Effector CD8-positive, alpha-beta T cell (primary cell): ENCODE data around the gene C1orf35.

Experiments used
- DNase-seq: peaks from one replicate; lab custom pipeline; 2025; lab: John Stamatoyannopoulos, UW

C1orf35 gene

DNA sequence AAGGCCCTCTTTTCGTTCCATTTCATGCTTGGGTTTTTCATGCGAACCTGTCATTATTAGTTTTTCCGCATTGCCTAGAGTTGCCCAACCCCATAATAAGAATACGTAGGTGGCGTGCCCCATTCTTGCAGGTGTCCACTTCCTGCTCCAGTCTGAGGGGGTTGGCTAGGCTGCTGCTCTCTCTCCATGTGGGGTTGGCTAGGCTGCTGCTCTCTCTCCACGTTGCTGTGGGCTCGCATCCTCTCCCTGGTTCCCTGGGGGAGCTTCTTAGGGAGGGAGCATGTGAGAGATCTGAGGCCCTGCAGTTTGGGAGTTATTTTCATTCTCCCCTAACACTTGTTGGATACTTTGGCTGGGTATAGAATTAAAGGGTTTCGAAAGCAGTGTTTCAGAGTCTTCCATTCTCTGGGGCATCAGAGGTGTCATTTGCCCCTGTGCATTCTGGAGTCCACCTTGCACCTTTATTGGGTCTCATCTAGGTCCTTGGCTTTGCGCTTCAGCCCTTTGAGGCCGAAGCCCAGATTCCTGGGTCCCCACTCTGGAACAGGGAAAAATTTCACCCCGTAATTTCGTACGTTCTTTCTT, 8.6 kb downstream of the C1orf35 start:
- DNase-seq, result no peak

GRCh38 chr1:228093050-228093906, 9.8 kb downstream of the C1orf35 start:
- DNase-seq, result no peak

- no peak for DNase-seq
These were observed 10.6 kb downstream of the C1orf35 start for GRCh38 chr1:228092342-228093049.

- no peak for DNase-seq
These were observed 12.0 kb downstream of the C1orf35 start for GRCh38 chr1:228091084-228091483.

DNA sequence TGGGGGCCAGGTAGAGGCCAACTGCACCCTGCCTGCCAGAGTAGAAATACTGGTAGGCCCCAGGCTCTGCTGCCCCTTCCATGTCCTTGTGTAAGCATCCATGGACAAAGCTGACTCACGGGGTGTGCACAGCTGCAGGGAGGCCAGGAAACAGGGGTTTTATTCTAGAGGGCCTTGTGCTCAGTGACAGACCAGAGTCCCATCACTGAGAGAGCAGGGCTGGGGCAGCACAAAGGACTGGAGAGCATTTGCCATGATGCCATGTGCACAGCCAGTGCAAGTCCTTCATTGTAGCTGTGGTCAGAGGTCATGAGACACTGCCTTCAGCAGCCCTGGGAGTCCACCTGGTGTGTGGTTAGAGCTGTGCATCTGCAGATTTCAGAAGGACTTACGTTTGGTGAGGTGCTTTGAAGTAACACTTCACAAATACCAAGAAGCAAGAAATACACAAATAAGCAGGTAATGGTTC, 12.5 kb downstream of the C1orf35 start:
- DNase-seq, result no peak

DNA sequence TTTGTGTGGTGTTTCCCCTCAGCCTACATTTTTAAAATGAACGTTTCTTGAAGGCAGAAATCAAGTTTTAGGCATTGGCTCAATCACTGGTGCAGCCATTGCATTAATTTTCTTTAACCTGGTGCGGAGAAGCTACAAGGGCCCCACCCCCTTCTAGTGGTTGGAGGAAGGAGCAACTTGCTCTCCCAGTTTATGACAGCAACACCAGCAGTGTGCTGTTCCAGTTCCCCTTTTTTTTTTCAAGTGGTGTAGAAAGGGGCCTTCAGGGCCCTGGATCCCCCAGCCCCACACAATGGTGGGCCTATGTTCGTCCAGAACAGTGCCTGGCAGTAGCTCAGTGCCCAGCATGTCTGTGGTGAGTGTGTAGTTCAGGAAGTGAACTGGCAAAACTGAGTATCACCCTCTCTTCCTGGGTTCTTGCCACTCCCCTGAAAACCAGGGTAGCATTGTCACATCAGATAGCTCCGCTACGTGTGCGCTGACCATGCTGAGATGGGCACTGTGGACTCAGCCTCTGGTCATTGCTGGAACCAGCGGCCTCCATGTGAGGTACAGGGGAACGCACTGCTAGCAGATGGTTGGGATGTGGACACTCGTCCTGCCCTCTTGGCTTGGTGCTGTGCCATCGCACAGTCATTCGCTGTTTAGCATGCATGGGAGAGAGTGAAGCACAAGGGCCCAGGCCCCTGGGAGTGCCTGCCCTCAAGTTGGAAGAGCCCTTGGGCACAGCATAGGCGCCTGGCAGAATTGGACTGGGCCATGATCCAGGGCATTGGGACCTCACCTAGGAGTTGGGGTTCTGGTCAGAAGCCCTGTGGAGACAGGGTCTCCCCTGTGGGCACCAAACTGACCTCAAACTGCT, 13.4 kb downstream of the C1orf35 start:
- DNase-seq, result no peak

DNA sequence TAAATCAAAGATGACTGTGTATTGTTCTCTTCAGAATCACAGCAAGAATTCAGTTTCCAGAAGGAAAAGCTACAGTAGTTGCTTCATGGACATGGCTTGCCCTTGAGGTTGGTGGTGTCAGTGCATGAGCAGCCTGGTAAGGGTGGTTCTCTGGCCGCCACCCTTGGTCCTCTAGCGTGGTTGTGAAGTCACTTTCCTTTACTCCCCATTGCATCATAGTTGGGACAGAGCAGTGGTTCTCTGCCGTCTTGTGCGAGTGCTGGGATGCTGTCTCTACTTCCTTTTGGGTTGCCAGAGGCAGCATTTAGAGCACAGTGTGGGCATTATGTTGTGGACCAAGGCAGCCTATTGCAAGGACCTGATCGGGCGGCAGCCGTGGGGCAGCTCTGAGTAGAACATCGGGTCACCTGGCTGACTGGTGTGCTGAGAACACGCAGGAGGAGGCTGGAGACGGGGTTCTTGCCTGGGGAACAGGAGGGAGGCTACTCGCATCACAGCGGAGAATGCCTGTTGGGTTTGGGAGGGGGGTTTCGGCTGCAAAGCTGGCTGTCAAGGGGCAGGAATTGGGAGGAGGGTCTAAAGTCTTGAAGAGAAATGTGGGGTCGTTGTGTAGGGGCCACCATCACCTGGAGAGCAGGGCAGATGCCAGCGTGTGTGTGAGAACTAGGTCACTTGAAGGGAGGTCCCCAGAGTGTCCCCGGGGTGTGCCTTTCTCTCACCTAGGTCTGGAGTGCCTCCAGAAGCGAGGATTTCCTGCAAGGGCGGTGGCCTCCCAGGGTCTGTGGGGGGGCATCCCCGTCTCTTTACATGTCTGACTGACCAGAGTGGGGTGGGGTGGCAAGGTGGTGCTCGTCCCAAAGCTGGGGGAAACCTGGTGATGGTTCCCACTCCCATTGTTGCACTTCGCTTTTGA, 14.3 kb downstream of the C1orf35 start:
- no peak for DNase-seq

- no peak for DNase-seq
These were observed 15.3 kb downstream of the C1orf35 start for GRCh38 chr1:228087771-228088251.

DNA sequence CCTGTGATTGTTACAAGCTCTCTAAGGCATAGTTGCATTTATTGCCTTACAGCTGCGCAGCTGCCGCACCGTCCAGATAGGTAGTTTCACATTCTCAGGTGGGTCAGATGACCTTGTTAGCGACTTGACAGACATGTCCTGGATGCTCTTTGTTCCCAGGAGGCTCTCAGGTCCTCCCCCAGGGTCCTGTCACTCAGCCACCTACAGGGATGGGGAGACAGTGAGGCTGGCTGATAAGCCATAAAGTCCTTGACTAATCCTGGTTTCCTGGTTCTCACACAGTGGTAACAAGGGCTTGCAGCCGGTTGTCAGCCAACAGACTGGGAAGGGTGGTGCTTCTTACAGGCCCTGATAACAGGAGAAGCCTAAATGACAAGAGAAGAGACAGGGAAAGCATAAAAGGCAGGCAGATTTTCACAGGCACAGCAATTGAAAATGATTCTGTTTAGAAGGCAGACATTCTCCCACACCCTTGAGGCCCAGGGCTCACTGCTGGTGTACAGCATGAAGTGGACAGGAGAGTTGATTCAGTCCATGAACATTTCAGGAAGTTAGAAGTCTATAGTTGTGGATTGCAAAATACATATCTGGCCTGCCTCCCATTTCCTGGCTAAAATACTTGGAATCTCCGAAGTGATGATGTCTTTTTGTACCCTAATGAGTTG, 17.7 kb downstream of the C1orf35 start:
- no peak for DNase-seq

DNA sequence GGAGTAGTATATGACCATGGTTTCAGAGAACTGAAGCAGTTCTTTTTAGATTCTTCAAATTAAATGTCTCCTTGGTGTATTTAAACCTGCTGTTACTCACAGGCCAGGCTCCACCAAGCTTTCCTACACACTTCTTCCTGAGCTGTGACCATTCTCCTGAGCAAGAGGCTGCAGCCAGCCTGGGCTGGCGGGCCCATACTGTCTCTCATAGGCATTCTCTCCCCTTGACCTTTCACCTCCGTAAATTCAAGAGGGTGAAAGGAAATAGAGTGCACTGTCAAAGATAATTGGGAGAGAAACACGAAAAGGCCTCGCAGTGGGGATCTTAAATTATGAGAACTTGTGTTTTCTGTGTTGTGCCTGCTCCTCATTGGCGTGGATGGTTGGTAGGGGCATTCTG, 18.3 kb downstream of the C1orf35 start:
- no peak for DNase-seq

- no peak for DNase-seq
These were observed 18.8 kb downstream of the C1orf35 start for GRCh38 chr1:228084325-228084724.

DNA sequence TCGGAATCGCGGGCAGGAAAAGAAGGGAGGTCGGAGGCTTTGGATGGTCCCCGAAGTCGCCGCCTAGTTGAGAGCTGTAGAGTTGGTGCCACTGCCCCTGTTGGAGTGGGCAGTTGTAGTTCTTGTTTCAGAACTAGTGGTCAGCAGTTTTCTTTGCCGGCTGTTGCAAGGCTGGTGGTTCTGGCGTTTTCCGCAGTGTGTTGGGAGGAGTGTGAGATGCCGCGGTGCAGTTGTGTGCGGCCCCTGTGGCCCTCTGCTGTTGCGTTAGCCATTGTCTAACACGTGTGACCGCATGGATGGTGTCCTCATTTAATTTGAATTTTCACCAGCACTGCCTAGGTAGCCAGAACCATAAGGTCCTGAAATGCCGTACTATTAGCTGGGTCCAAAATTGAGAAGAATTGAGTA, 19.2 kb downstream of the C1orf35 start:
- no peak for DNase-seq

DNA sequence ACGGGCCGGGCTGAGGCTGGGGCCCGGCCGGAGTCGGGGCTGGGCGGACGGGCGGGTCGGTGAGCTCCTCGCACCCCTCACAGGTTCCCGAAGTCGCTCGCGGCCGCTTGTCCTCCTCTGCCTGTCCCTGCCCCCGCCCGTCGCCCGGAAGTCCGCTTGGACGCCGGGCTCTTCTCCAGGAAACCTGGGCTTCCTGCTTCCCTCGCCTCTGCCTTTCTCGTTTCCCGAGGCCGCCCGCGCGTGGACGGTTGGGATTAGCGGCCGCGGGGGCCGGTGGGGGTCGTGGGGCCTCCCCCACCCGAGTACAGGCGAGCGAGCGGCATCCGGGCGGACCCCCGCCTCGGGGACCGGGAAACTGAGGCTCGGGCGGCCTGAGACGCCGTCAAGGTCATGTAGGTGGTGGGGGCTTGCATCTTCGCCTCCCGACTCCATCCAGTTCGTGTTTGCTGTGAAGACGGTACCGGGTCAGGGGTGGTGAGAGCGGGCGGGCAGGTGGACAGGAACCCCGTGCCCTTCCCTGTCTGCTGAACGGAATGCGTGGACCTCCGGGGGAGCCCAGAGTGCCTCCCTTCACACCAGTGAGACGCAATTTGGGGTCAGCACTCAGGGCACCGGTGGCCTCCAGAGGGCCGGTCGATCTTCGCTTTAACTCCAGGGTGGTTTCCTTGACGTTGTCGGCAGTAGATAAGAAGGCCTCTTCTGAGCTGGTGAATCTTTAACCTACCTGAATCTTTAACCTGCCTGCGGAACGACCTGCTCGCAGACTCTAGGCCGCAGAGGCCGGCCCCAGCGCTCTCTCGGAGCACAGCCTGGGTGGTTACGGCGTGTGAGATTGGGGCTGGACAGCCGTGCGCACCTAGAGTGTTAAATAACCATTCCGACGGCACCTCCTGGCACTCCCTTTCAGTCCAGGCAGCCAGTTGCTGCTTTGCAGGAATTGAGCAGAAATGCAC, 19.9 kb downstream of the C1orf35 start:
- DNase-seq, result peak; percentile 31

GRCh38 chr1:228082214-228082917, 20.8 kb downstream of the C1orf35 start, which contains the start of gene ARF1:
TSS of gene ARF1 (plus strand) at chr1:228082708. CDS start at chr1:228097115, 14,407 bp downstream.
- peak; percentile 92 for DNase-seq

- no peak for DNase-seq
These were observed 21.4 kb downstream of the C1orf35 start for GRCh38 chr1:228081578-228082213.

GRCh38 chr1:228081144-228081543, 22.0 kb downstream of the C1orf35 start:
- DNase-seq, result no peak

DNA sequence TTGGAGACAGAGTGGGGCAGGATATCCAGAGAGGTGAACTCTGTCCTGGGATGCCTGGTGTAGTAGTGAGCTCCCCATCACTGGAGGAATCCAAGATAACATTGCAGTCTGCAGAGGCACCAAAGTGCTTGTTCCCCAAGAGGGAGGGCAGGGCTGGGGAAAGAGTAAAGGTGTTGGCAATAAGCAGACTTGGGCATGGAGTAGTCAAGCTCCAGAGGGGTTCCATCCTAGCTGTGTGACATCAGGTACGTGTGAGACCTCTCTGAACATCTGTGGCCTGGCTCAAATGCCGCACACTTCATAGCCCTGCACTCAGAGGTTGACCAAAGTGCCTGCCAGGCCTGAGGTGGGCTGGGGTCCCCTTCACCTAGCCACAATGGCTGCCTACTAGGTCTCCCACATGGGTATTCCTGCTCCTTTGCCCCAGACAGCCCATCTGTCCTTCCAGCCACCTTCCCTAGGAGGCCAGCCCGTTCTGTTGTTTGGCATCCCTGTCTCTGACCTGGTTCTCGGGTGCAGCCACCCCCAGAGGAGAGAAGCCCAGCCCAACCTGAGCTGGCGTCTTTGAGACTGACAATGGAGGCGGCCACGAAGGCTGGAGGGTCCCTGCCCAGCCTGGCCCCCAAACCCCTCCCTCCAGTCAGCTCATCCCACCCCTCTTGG, 23.4 kb downstream of the C1orf35 start:
- no peak for DNase-seq
